H1 (cell line): ENCODE data around the gene CAT. TPM values are rescaled to one million over a fixed set of nuclear protein-coding genes. Genes with fewer than 3 reads are reported as not detected.

Experiments used
- GABPA ChIP-seq: IDR thresholded peaks from 2 replicates; pipeline ENCODE4 v1.6.1; 2011; ENCODE audit warnings: mild to moderate bottlenecking, low read length, moderate library complexity, borderline replicate concordance; ENCODE audit not compliant: insufficient read depth
- HDAC2 ChIP-seq, 2 experiments: fragments of 300-600 bp in 1 of 2; sonication (generic) in 1 of 2; IDR thresholded peaks; 2 replicates each; pipeline ENCODE4 v1.6.1; 2011 to 2012; ENCODE audit warnings: low read depth in 2 of 2, low read length in 2 of 2, mild to moderate bottlenecking in 2 of 2, moderate library complexity in 2 of 2, borderline replicate concordance in 1 of 2, inconsistent platforms in 1 of 2
- HDAC6 ChIP-seq: IDR thresholded peaks from one replicate; pipeline ENCODE4 v1.7.1; 2012; ENCODE audit warnings: low read depth, mild to moderate bottlenecking, inconsistent platforms, low read length, moderate library complexity
- NRF1 ChIP-seq: IDR thresholded peaks from 2 replicates; pipeline ENCODE4 v1.6.1; 2011; ENCODE audit warnings: mild to moderate bottlenecking, low read depth, low read length, improper control_type of control experiment
- POLR2AphosphoS5 ChIP-seq: IDR thresholded peaks from 2 replicates; pipeline ENCODE4 v1.6.1; 2011; ENCODE audit warnings: low read depth, low read length
- SAP30 ChIP-seq: fragments of 300-600 bp; sonication (generic); IDR thresholded peaks from 2 replicates; pipeline ENCODE4 v1.7.1; 2012; ENCODE audit warnings: low read length, moderate library complexity, mild to moderate bottlenecking, inconsistent platforms; ENCODE audit not compliant: insufficient read depth, insufficient replicate concordance
- SIX5 ChIP-seq: IDR thresholded peaks from 2 replicates; pipeline ENCODE4 v1.6.1; 2011; ENCODE audit warnings: mild to moderate bottlenecking, low read depth, low read length
- SP4 ChIP-seq: IDR thresholded peaks from 2 replicates; pipeline ENCODE4 v1.6.1; 2012; ENCODE audit warnings: low read length, inconsistent platforms
- TEAD4 ChIP-seq: IDR thresholded peaks from 2 replicates; pipeline ENCODE4 v1.6.1; 2012; ENCODE audit warnings: low read depth, low read length, inconsistent platforms, mixed read lengths
- ZNF274 ChIP-seq: IDR thresholded peaks from 2 replicates; pipeline ENCODE4 v1.7.0; 2012; ENCODE audit warnings: low read length, borderline replicate concordance; ENCODE audit errors: extremely low read depth
- polyA plus RNA-seq, 7 experiments: library from polyadenylated mRNA; depleted of rRNA in 3 of 7; stranded (reverse) in 5 of 7; unstranded in 2 of 7; fragments of >200 nt in 5 of 7; fragments of 200-250 nt in 2 of 7; gene quantifications; 1 replicate in 5 of 7; 2 replicates in 1 of 7; 4 replicates in 1 of 7; pipeline versions ENCODE4 v1.2.1 to v1.2.3, GENCODE V29; 2011 to 2013; ENCODE audit warnings: missing spikeins in 2 of 7, mixed read lengths in 2 of 7
- total RNA-seq: library from RNA; stranded (reverse); fragmentation: NEBNext Ultra II Directional; extraction: Animal tissue kit (Norgen Biotek cat#: 25700); gene quantifications from 2 replicates; pipeline ENCODE4 v1.2.1, GENCODE V29; 2021

The CAT gene
- total and polyA plus RNA-seq, 2 of the 8 experiments (the other 6 are each of a cell fraction or from before 2014, with no cell fraction given), result 9.6 to 15.0 TPM

GRCh38 chr11:34405079-34405858, 33.5 kb upstream of the CAT start (continued):
- TF ChIP-seq NRF1 (no peak), SIX5 (no peak), GABPA (no peak), SP4 (no peak), HDAC2 (IDR thresholded peaks at IDR 0.05; ENCODE audit: borderline replicate concordance in 1 of 2, low read depth in 2 of 2, low read length in 2 of 2) (no peak), ZNF274 (no peak), SAP30 (no peak), POLR2AphosphoS5 (no peak), TEAD4 (no peak), HDAC6 (no peak)
- TF ChIP-seq, all 59 proteins: peak for 0
